ENCODE results near the gene NPIPB4.
"Not testable (repeated sequence)": the region's sequence is repeated elsewhere in the genome, so short reads cannot be mapped to it uniquely, and the experiment has no call there.

The NPIPB4 gene

GRCh38 chr16:21801538-21802374 lies 55.8 kb downstream of the NPIPB4 start:
- H3K4me3 ChIP-seq (ENCODE audit: low read depth, low read length): not testable (repeated sequence)
- 0 out of 2 replicates have a peak, but pooled peaks have one; percentile 18 for TF ChIP-seq CTCF (IDR thresholded peaks at IDR 0.05; ENCODE audit: low read depth, low read length)

- H3K4me3 ChIP-seq (ENCODE audit: low read depth, low read length): not testable (repeated sequence)
Measured at GRCh38 chr16:21798601-21799000, 59.0 kb downstream of the NPIPB4 start.

GRCh38 chr16:21793310-21793709 lies 64.2 kb downstream of the NPIPB4 start:
- not testable (repeated sequence) for H3K4me3 ChIP-seq (ENCODE audit: low read depth, low read length)

GRCh38 chr16:21790506-21790905 lies 67.0 kb downstream of the NPIPB4 start:
- not testable (repeated sequence) for H3K4me3 ChIP-seq (ENCODE audit: low read depth, low read length)
